GM12878 (cell line): ENCODE measurements around the gene ITPR3. TPM values are rescaled to one million over a fixed set of nuclear protein-coding genes. Genes with fewer than 3 reads are reported as not detected.

Source experiments
- ATAC-seq: fragments of 200-7000 bp; cut with Tn5 transposase; 3 replicates; pipeline ENCODE4 v1.9.1; 2020; ENCODE audit warnings: mild to moderate bottlenecking, moderate library complexity
- BruUV-seq: library from RNA; stranded (reverse); fragments of 400-500 nt; replicated peaks from 2 replicates; lab custom pipeline; 2021; lab: Mats Ljungman, UMichigan
- CTCF ChIA-PET: fragments of 300-600 bp; sonication (Branson Sonifier 250); formaldehyde crosslinking; extraction: SDS; loops from one replicate; lab custom pipeline; 2021; ENCODE audit warnings: inconsistent platforms; lab: Yijun Ruan, JAX
- POLR2A ChIA-PET: fragments of 350-600 bp; formaldehyde crosslinking; extraction: SDS; loops from one replicate; lab custom pipeline; 2021; ENCODE audit warnings: inconsistent platforms; lab: Charles Lee
- RAD21 ChIA-PET: fragments of 300-600 bp; sonication (Branson Sonifier 250); formaldehyde crosslinking; loops from one replicate; lab custom pipeline; 2023; ENCODE audit warnings: antibody characterized with exemption; ENCODE audit not compliant: unreplicated experiment; lab: Charles Lee
- SMC1A ChIA-PET: fragments of 300-600 bp; sonication (Branson Sonifier 250); formaldehyde crosslinking; loops from one replicate; lab custom pipeline; 2023; ENCODE audit not compliant: unreplicated experiment, uncharacterized antibody; lab: Charles Lee
- DNase-seq: peaks from one replicate; pipeline ENCODE4 v3.0.0-alpha.2; 2011; ENCODE audit warnings: low read depth, low spot score
- FAIRE-seq: peaks from 3 replicates; lab custom pipeline; 2011; peaks lifted over from hg19 to GRCh38; lab: Jason Lieb, UNC
- H2AFZ ChIP-seq: 2 replicates; pipeline ENCODE4 v1.6.0; 2011; ENCODE audit warnings: low read depth, low read length, control low read depth; ENCODE audit not compliant: control insufficient read depth
- H3K27ac ChIP-seq: 2 replicates; pipeline ENCODE4 v1.5.1; 2011; ENCODE audit warnings: control low read depth; ENCODE audit not compliant: control insufficient read depth, insufficient read depth
- H3K27me3 ChIP-seq, 2 experiments: replicated peaks in 1 of 2; 2 replicates each; pipeline versions ENCODE4 v1.6.0 to v1.6.1; 2011; ENCODE audit warnings: low read length in 1 of 2; ENCODE audit not compliant: control insufficient read depth in 2 of 2, insufficient read depth in 2 of 2
- H3K36me3 ChIP-seq, 2 experiments: 2 replicates each; pipeline ENCODE4 v1.5.1; 2011; ENCODE audit warnings: low read length in 1 of 2; ENCODE audit not compliant: control insufficient read depth in 2 of 2, insufficient read depth in 2 of 2
- H3K4me1 ChIP-seq: 2 replicates; pipeline ENCODE4 v1.6.1; 2011; ENCODE audit warnings: mild to moderate bottlenecking, low read length, moderate library complexity, mixed read lengths; ENCODE audit not compliant: control insufficient read depth, insufficient read depth
- H3K4me2 ChIP-seq: 2 replicates; pipeline ENCODE4 v1.6.0; 2011; ENCODE audit warnings: control low read depth; ENCODE audit not compliant: control insufficient read depth, insufficient read depth
- H3K4me3 ChIP-seq: fragments of 200-600 bp; sonication (generic); 2 replicates; pipeline ENCODE4 v1.5.1; 2016
- H3K79me2 ChIP-seq: 2 replicates; pipeline ENCODE4 v1.6.0; 2011; ENCODE audit warnings: low read length; ENCODE audit not compliant: control insufficient read depth, insufficient read depth
- H3K9ac ChIP-seq: 2 replicates; pipeline ENCODE4 v1.8.0; 2011; ENCODE audit warnings: low read length, control low read depth, mixed read lengths; ENCODE audit not compliant: control insufficient read depth, insufficient read depth
- H3K9me3 ChIP-seq: replicated peaks from 3 replicates; pipeline ENCODE4 v1.5.1; 2011; ENCODE audit warnings: mild to moderate bottlenecking, low read length; ENCODE audit not compliant: control insufficient read depth, insufficient read depth
- H4K20me1 ChIP-seq: 2 replicates; pipeline ENCODE4 v1.6.0; 2011; ENCODE audit not compliant: control insufficient read depth, insufficient read depth
- BHLHE40 ChIP-seq, 2 experiments: fragments of 450-650 bp in 1 of 2; IDR thresholded peaks; 2 replicates each; pipeline ENCODE4 v1.6.1; 2011 to 2017; ENCODE audit warnings: low read depth in 2 of 2, borderline replicate concordance in 1 of 2, improper control_type of control experiment in 1 of 2, low read length in 1 of 2, mild to moderate bottlenecking in 1 of 2
- BMI1 ChIP-seq: fragments of 450-650 bp; IDR thresholded peaks from 2 replicates; pipeline ENCODE4 v1.6.1; 2016; ENCODE audit warnings: mild to moderate bottlenecking, moderate library complexity, borderline replicate concordance
- CBX5 ChIP-seq: sonication (generic); IDR thresholded peaks from 2 replicates; pipeline ENCODE4 v1.6.1; 2016; ENCODE audit warnings: low read depth, moderate library complexity, mild to moderate bottlenecking, inconsistent platforms
- EP300 ChIP-seq, 2 experiments: fragments of 150-350 bp in 1 of 2; IDR thresholded peaks; 2 replicates each; pipeline ENCODE4 v1.6.1; 2011 to 2012; ENCODE audit warnings: low read depth in 2 of 2, low read length in 2 of 2, borderline replicate concordance in 1 of 2, improper control_type of control experiment in 1 of 2, inconsistent platforms in 1 of 2; ENCODE audit not compliant: control insufficient read depth in 1 of 2
- GATAD2B ChIP-seq: fragments of 450-650 bp; conservative IDR thresholded peaks from 2 replicates; pipeline ENCODE4 v1.6.1; 2017; ENCODE audit warnings: low read depth, mild to moderate bottlenecking, moderate library complexity
- HCFC1 ChIP-seq: fragments of 150-350 bp; IDR thresholded peaks from 2 replicates; pipeline ENCODE4 v1.6.1; 2014; ENCODE audit warnings: low read length
- LARP7 ChIP-seq: fragments of 450-650 bp; IDR thresholded peaks from 2 replicates; pipeline ENCODE4 v1.6.1; 2017; ENCODE audit warnings: mild to moderate bottlenecking
- NFYA ChIP-seq: IDR thresholded peaks from 2 replicates; pipeline ENCODE4 v1.6.1; 2011; ENCODE audit warnings: low read depth, mild to moderate bottlenecking, low read length, improper control_type of control experiment, borderline replicate concordance
- NR2C1 ChIP-seq: fragments of 450-650 bp; IDR thresholded peaks from 2 replicates; pipeline ENCODE4 v1.6.1; 2017; ENCODE audit warnings: antibody characterized with exemption, mild to moderate bottlenecking, moderate library complexity
- NR2C2 ChIP-seq: IDR thresholded peaks from 2 replicates; pipeline ENCODE4 v1.6.1; 2011; ENCODE audit warnings: borderline replicate concordance, low read depth; ENCODE audit not compliant: control insufficient read depth, insufficient read length
- RUNX3 ChIP-seq: IDR thresholded peaks from 2 replicates; pipeline ENCODE4 v1.6.1; 2012; ENCODE audit warnings: low read length, inconsistent platforms
- SPI1 ChIP-seq: IDR thresholded peaks from 2 replicates; pipeline ENCODE4 v1.6.1; 2011; ENCODE audit warnings: low read depth, mild to moderate bottlenecking, low read length, moderate library complexity, borderline replicate concordance; ENCODE audit not compliant: insufficient read depth
- STAT1 ChIP-seq: fragments of 450-650 bp; conservative IDR thresholded peaks from 2 replicates; pipeline ENCODE4 v1.6.1; 2014; ENCODE audit warnings: antibody characterized with exemption, mild to moderate bottlenecking
- WGBS: methylation state at CpG from one replicate; pipeline ENCODE4 v1.1.6; 2016; ENCODE audit warnings: low lambda C conversion rate; ENCODE audit not compliant: insufficient replicate concordance, insufficient coverage; ENCODE audit errors: missing lambda C conversion rate; 5-methylcytosine and 5-hydroxymethylcytosine counted together
- in situ Hi-C: fragments of 300-500 bp; cut with MboI; formaldehyde crosslinking; loops from 9 replicates; pipeline ENCODE4 v1.14.3; 2018; ENCODE audit warnings: mixed read lengths
- intact Hi-C: fragments of 100-400 bp; cut with micrococcal nuclease; formaldehyde crosslinking; loops from one replicate; pipeline ENCODE4 v1.14.2; 2022; ENCODE audit not compliant: unreplicated experiment
- polyA plus RNA-seq, 11 experiments: library from polyadenylated mRNA; depleted of rRNA in 4 of 11; unstranded in 6 of 11; stranded (reverse) in 5 of 11; fragments of >200 nt; fragmentation: Nextera tagmentation in 4 of 11; fragmentation: Illumina TruSeq in 1 of 11; extraction: Ambion mirVana in 4 of 11; extraction: Trizol in 1 of 11; gene quantifications; 1 replicate in 1 of 11; 2 replicates in 10 of 11; pipeline versions ENCODE4 v1.2.1 to v1.2.3, GENCODE V29; 2011 to 2016; ENCODE audit warnings: inconsistent platforms in 2 of 11, missing spikeins in 2 of 11, low read depth in 1 of 11
- total RNA-seq, 4 experiments: library from RNA; depleted of rRNA in 3 of 4; stranded (reverse); fragments of >200 nt in 3 of 4; fragmentation: Illumina TruSeq in 1 of 4; extraction: Trizol in 1 of 4; gene quantifications; 2 replicates each; pipeline versions ENCODE4 v1.2.1 to v1.2.3, GENCODE V29; 2013 to 2021
- TF ChIP-seq, protein P1 (sequence below): fragments of 450-650 bp; IDR thresholded peaks from 2 replicates; pipeline ENCODE4 v1.6.1; 2018; ENCODE audit warnings: mild to moderate bottlenecking, low read depth, moderate library complexity; ENCODE audit not compliant: partially characterized antibody
- TF ChIP-seq, protein P2 (sequence below): fragments of 450-650 bp; IDR thresholded peaks from 2 replicates; pipeline ENCODE4 v1.6.1; 2017; ENCODE audit warnings: mild to moderate bottlenecking, low read depth, inconsistent platforms; ENCODE audit not compliant: poor library complexity, severe bottlenecking
- TF ChIP-seq, protein P3 (sequence below): fragments of 450-650 bp; IDR thresholded peaks from 2 replicates; pipeline ENCODE4 v1.6.1; 2014; ENCODE audit warnings: mild to moderate bottlenecking

Gene ITPR3
- total and polyA plus RNA-seq, 10 of the 15 experiments (the other 5 are each of a cell fraction or from before 2014, with no cell fraction given): 0.32 to 34.0 (median 11.9) TPM

DNA sequence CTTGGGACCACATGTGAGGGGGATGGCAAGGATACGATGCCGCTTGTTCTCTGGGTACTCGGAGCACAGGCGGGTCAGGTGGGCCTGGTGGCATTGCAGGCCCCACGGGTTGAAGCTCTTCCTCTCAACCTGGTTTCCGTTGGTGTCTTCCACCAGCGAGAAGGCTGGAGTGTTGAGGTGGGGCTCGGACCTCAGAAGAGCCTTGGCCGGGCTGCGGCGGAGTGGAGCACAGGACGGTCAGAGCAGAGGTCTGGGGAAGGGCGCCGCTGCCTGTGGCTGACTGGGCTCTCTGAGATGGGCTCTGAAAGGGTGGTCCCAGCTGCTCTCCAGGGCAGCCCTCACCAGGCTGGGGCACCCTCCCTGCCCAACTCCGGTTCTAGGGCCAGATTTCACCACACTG is 105.6 kb downstream of the ITPR3 start:
- H3K27me3 ChIP-seq: peaks cover 6 to 15% of the 10 kb centered on the region in 2 experiments; a peak in 2 of 4 replicates
- no peak overlapping the region for H3K9ac ChIP-seq
- 0 out of 2 replicates have a peak, but pooled peaks cover under 1% of the 10 kb centered on the region for H3K4me1 ChIP-seq
- no TSS peak for BruUV-seq
- no peak overlapping the region for H3K4me2 ChIP-seq
- H4K20me1 ChIP-seq: no peaks in the 10 kb centered on the region; the same call in 1 of the 2 replicates
- ChIA-PET POLR2A (no interaction called here), RAD21 (no interaction called here)
- in situ Hi-C loops: no loop called here
- ATAC-seq: no peak
- H3K9me3 ChIP-seq: no peaks in the 10 kb centered on the region
- 54% methylated on average over 15 of the region's 15 CpGs for WGBS
- TF ChIP-seq NR2C2 (no peak), BMI1 (no peak), GATAD2B (no peak), STAT1 (no peak), BHLHE40 (IDR thresholded peaks at IDR 0.05; ENCODE audit: borderline replicate concordance in 1 of 2, low read depth in 2 of 2, low read length in 1 of 2) (no peak), CBX5 (no peak), NR2C1 (no peak), SPI1 (no peak), RUNX3 (no peak), NFYA (no peak), EP300 (IDR thresholded peaks at IDR 0.05; ENCODE audit: borderline replicate concordance in 1 of 2, control insufficient read depth in 1 of 2, low read depth in 2 of 2, low read length in 2 of 2) (no peak), LARP7 (no peak), HCFC1 (no peak)
- TF ChIP-seq, protein P1, sequence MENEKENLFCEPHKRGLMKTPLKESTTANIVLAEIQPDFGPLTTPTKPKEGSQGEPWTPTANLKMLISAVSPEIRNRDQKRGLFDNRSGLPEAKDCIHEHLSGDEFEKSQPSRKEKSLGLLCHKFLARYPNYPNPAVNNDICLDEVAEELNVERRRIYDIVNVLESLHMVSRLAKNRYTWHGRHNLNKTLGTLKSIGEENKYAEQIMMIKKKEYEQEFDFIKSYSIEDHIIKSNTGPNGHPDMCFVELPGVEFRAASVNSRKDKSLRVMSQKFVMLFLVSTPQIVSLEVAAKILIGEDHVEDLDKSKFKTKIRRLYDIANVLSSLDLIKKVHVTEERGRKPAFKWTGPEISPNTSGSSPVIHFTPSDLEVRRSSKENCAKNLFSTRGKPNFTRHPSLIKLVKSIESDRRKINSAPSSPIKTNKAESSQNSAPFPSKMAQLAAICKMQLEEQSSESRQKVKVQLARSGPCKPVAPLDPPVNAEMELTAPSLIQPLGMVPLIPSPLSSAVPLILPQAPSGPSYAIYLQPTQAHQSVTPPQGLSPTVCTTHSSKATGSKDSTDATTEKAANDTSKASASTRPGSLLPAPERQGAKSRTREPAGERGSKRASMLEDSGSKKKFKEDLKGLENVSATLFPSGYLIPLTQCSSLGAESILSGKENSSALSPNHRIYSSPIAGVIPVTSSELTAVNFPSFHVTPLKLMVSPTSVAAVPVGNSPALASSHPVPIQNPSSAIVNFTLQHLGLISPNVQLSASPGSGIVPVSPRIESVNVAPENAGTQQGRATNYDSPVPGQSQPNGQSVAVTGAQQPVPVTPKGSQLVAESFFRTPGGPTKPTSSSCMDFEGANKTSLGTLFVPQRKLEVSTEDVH: no peak
- TF ChIP-seq, protein P2, sequence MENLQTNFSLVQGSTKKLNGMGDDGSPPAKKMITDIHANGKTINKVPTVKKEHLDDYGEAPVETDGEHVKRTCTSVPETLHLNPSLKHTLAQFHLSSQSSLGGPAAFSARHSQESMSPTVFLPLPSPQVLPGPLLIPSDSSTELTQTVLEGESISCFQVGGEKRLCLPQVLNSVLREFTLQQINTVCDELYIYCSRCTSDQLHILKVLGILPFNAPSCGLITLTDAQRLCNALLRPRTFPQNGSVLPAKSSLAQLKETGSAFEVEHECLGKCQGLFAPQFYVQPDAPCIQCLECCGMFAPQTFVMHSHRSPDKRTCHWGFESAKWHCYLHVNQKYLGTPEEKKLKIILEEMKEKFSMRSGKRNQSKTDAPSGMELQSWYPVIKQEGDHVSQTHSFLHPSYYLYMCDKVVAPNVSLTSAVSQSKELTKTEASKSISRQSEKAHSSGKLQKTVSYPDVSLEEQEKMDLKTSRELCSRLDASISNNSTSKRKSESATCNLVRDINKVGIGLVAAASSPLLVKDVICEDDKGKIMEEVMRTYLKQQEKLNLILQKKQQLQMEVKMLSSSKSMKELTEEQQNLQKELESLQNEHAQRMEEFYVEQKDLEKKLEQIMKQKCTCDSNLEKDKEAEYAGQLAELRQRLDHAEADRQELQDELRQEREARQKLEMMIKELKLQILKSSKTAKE: no peak
- TF ChIP-seq, protein P3, sequence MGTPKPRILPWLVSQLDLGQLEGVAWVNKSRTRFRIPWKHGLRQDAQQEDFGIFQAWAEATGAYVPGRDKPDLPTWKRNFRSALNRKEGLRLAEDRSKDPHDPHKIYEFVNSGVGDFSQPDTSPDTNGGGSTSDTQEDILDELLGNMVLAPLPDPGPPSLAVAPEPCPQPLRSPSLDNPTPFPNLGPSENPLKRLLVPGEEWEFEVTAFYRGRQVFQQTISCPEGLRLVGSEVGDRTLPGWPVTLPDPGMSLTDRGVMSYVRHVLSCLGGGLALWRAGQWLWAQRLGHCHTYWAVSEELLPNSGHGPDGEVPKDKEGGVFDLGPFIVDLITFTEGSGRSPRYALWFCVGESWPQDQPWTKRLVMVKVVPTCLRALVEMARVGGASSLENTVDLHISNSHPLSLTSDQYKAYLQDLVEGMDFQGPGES: no peak
- TF ChIP-seq, all 136 proteins: peak for 0
- no peak overlapping the region for H3K27ac ChIP-seq
- H3K79me2 ChIP-seq: no peaks in the 10 kb centered on the region
- H2AFZ ChIP-seq: no peak overlapping the region
- CTCF ChIA-PET: interaction anchor here (1.4 kb wide), 1 partner anchor 17 kb away, joined by 5 read pairs; no protein-coding TSS in a partner anchor
- H3K36me3 ChIP-seq: no peaks in the 10 kb centered on the region
- intact Hi-C loops: no loop called here
- DNase-seq (no peak), FAIRE-seq (no peak)
- H3K4me3 ChIP-seq: no peak overlapping the region
- SMC1A ChIA-PET: no interaction called here
